H1 (cell line): Measurements from ENCODE around the gene BIVM. TPM values are rescaled to one million over a fixed set of nuclear protein-coding genes. Genes with fewer than 3 reads are reported as not detected.

ENCODE experiments used
- ASH2L ChIP-seq: fragments of 200-600, 300-600 bp; sonication (generic); IDR thresholded peaks from one replicate; pipeline ENCODE4 v1.7.1; 2017; ENCODE audit warnings: low read length
- ATF2 ChIP-seq: IDR thresholded peaks from 2 replicates; pipeline ENCODE4 v1.6.1; 2012; ENCODE audit warnings: low read length, inconsistent platforms
- BRCA1 ChIP-seq: IDR thresholded peaks from 2 replicates; pipeline ENCODE4 v1.6.1; 2012; ENCODE audit warnings: low read depth, low read length, improper control_type of control experiment
- CBX8 ChIP-seq: fragments of 300-800, 300-1000 bp; sonication (generic); IDR thresholded peaks from 2 replicates; pipeline ENCODE4 v1.7.1; 2016; ENCODE audit warnings: low read depth, low read length, borderline replicate concordance
- CHD2 ChIP-seq: IDR thresholded peaks from 2 replicates; pipeline ENCODE4 v1.6.1; 2012; ENCODE audit warnings: low read length, improper control_type of control experiment
- CREB1 ChIP-seq: IDR thresholded peaks from 2 replicates; pipeline ENCODE4 v1.6.1; 2012; ENCODE audit warnings: inconsistent platforms
- CTBP2 ChIP-seq: IDR thresholded peaks from 2 replicates; pipeline ENCODE4 v1.7.0; 2011; ENCODE audit warnings: borderline replicate concordance, mild to moderate bottlenecking, moderate library complexity, mixed read lengths, low read length; ENCODE audit not compliant: insufficient read depth, insufficient read length
- E2F6 ChIP-seq: IDR thresholded peaks from 2 replicates; pipeline ENCODE4 v1.6.1; 2012; ENCODE audit warnings: inconsistent platforms
- FOSL1 ChIP-seq: IDR thresholded peaks from 2 replicates; pipeline ENCODE4 v1.6.1; 2011; ENCODE audit warnings: mild to moderate bottlenecking, low read depth, low read length, moderate library complexity; ENCODE audit not compliant: insufficient read depth
- GABPA ChIP-seq: IDR thresholded peaks from 2 replicates; pipeline ENCODE4 v1.6.1; 2011; ENCODE audit warnings: mild to moderate bottlenecking, low read length, moderate library complexity, borderline replicate concordance; ENCODE audit not compliant: insufficient read depth
- GTF2F1 ChIP-seq: IDR thresholded peaks from 2 replicates; pipeline ENCODE4 v1.6.1; 2012; ENCODE audit warnings: low read depth, low read length, improper control_type of control experiment, borderline replicate concordance
- JUN ChIP-seq: IDR thresholded peaks from 2 replicates; pipeline ENCODE4 v1.6.1; 2011; ENCODE audit warnings: low read depth, mild to moderate bottlenecking, improper control_type of control experiment, low read length
- MAFK ChIP-seq: IDR thresholded peaks from 2 replicates; pipeline ENCODE4 v1.6.1; 2012; ENCODE audit warnings: low read depth, mild to moderate bottlenecking, improper control_type of control experiment, low read length
- NRF1 ChIP-seq: IDR thresholded peaks from 2 replicates; pipeline ENCODE4 v1.6.1; 2011; ENCODE audit warnings: mild to moderate bottlenecking, low read depth, low read length, improper control_type of control experiment
- RAD21 ChIP-seq, 2 experiments: IDR thresholded peaks in 1 of 2; conservative IDR thresholded peaks in 1 of 2; 2 replicates each; pipeline ENCODE4 v1.6.1; 2011; ENCODE audit warnings: low read depth in 2 of 2, low read length in 2 of 2, improper control_type of control experiment in 1 of 2, inconsistent platforms in 1 of 2, mild to moderate bottlenecking in 1 of 2, moderate library complexity in 1 of 2
- RFX5 ChIP-seq: IDR thresholded peaks from 2 replicates; pipeline ENCODE4 v1.6.1; 2011; ENCODE audit warnings: low read depth, low read length, improper control_type of control experiment, borderline replicate concordance
- RNF2 ChIP-seq: fragments of 200-900, 300-1000 bp; sonication (generic); IDR thresholded peaks from 2 replicates; pipeline ENCODE4 v1.7.1; 2016; ENCODE audit warnings: borderline replicate concordance, low read depth, mild to moderate bottlenecking, antibody characterized with exemption, low read length; ENCODE audit not compliant: poor library complexity, severe bottlenecking; ENCODE audit errors: missing control alignments
- SAP30 ChIP-seq: fragments of 300-600 bp; sonication (generic); IDR thresholded peaks from 2 replicates; pipeline ENCODE4 v1.7.1; 2012; ENCODE audit warnings: low read length, moderate library complexity, mild to moderate bottlenecking, inconsistent platforms; ENCODE audit not compliant: insufficient read depth, insufficient replicate concordance
- SUZ12 ChIP-seq: fragments of 200-600 bp; sonication (generic); IDR thresholded peaks from 2 replicates; pipeline ENCODE4 v1.6.1; 2012; ENCODE audit warnings: mild to moderate bottlenecking, inconsistent platforms, low read length, moderate library complexity, mixed read lengths
- TAF1 ChIP-seq: IDR thresholded peaks from 2 replicates; pipeline ENCODE4 v1.6.1; 2011; ENCODE audit warnings: mild to moderate bottlenecking, low read depth, low read length
- TCF12 ChIP-seq: IDR thresholded peaks from 2 replicates; pipeline ENCODE4 v1.6.1; 2011; ENCODE audit warnings: low read depth, mild to moderate bottlenecking, low read length
- polyA plus RNA-seq, 7 experiments: library from polyadenylated mRNA; depleted of rRNA in 3 of 7; stranded (reverse) in 5 of 7; unstranded in 2 of 7; fragments of >200 nt in 5 of 7; fragments of 200-250 nt in 2 of 7; gene quantifications; 1 replicate in 5 of 7; 2 replicates in 1 of 7; 4 replicates in 1 of 7; pipeline versions ENCODE4 v1.2.1 to v1.2.3, GENCODE V29; 2011 to 2013; ENCODE audit warnings: missing spikeins in 2 of 7, mixed read lengths in 2 of 7
- total RNA-seq: library from RNA; stranded (reverse); fragmentation: NEBNext Ultra II Directional; extraction: Animal tissue kit (Norgen Biotek cat#: 25700); gene quantifications from 2 replicates; pipeline ENCODE4 v1.2.1, GENCODE V29; 2021

The BIVM gene
- total and polyA plus RNA-seq, 2 of the 8 experiments (the other 6 are each of a cell fraction or from before 2014, with no cell fraction given), result 1.8 to 5.5 TPM

- TF ChIP-seq SAP30 (no peak), GABPA (no peak), SUZ12 (peak; percentile 7; the same call in 1 of the 2 replicates), CBX8 (no peak), FOSL1 (no peak), TAF1 (peak; percentile 88), CREB1 (peak; percentile 37; the same call in 1 of the 2 replicates), E2F6 (peak; percentile 96), NRF1 (peak; percentile 42), TCF12 (no peak), ASH2L (peak; percentile 73), ATF2 (no peak), RNF2 (no peak), JUN (no peak), MAFK (no peak), RAD21 (IDR thresholded peaks at IDR 0.05 in 1 of 2, conservative IDR thresholded peaks at IDR 0.05 in 1 of 2; ENCODE audit: low read depth in 2 of 2, low read length in 2 of 2) (no peak; a peak in 1 of 4 replicates), RFX5 (no peak), CHD2 (no peak), BRCA1 (no peak), CTBP2 (no peak), GTF2F1 (peak; percentile 62; the same call in 1 of the 2 replicates)
Measured at GRCh38 chr13:102773441-102774213, 25.3 kb upstream of the BIVM start, which contains the start of gene TEX30 (continued).
